Measurements from ENCODE around the gene PCSK7. TPM values are rescaled to one million over a fixed set of nuclear protein-coding genes. Genes with fewer than 3 reads are reported as not detected.

PCSK7 gene
- total RNA-seq, 1 experiment from 2014 or later, result 30.0 TPM

DNA sequence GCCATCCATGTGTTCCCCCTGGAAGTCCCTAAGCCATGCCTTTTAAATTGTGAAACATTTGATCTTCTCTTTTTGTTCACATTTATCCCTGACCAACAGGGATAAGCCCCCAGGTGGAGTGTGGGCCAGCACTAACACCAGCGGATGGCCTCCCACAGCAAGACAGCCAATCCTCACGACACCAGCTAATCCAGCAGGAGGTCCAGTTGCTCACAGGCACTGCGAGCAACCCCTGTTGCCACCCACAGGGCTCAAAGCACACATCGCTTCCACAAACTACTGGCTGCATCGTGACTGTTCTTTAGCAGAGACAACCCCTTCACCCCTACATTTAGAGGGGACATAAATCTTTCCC lies 2.0 kb downstream of the PCSK7 start:
- Histone ChIP-seq H3K4me2 (ENCODE audit: low read length) (peak overlapping the region; percentile 92; the same call in 1 of the 2 replicates), H3K4me1 (ENCODE audit: control insufficient read depth in 1 of 2, insufficient read depth in 2 of 2, low read length in 2 of 2) (peaks cover 14 to 20% of the 10 kb centered on the region in 2 experiments; a peak in 3 of 4 replicates), H3K9me3 (ENCODE audit: control insufficient read depth in 1 of 2, insufficient read depth in 1 of 2, low read depth in 1 of 2, low read length in 2 of 2) (no peaks in the 10 kb centered on the region), H3K4me3 (replicated peaks in 1 of 2; ENCODE audit: low read depth in 1 of 2, low read length in 2 of 2) (no peak overlapping the region), H3K27ac (ENCODE audit: low read depth, low read length) (no peak overlapping the region), H3K36me3 (ENCODE audit: control insufficient read depth in 1 of 2, insufficient read depth in 2 of 2, low read length in 2 of 2) (peaks cover 9 to 12% of the 10 kb centered on the region in 2 experiments; a peak in 3 of 4 replicates), H2AFZ (ENCODE audit: low read depth, low read length, poor library complexity, severe bottlenecking) (no peak overlapping the region), H3K9ac (ENCODE audit: low read length) (no peak overlapping the region), H3K27me3 (ENCODE audit: insufficient read depth, low read length) (no peaks in the 10 kb centered on the region), H3K9me2 (ENCODE audit: insufficient read depth) (no peaks in the 10 kb centered on the region), H3K79me2 (ENCODE audit: insufficient read depth, low read length) (peaks cover 34% of the 10 kb centered on the region), H4K20me1 (ENCODE audit: insufficient read depth) (no peaks in the 10 kb centered on the region)
- ChIA-PET RAD21 (ENCODE audit: low non-redundant PET in 1 of 2, low total read pairs in 2 of 2, uncharacterized antibody in 2 of 2, unreplicated experiment in 2 of 2) (no interaction called here), CTCF (interaction anchor here (1.6 kb wide), 1 partner anchor 51 kb away, joined by 3 read pairs; the partner anchor contains the start of gene SIDT2), POLR2A (no interaction called here)
- ATAC-seq (no peak), DNase-seq (ENCODE audit: low read depth, low spot score) (no peak)
- TF ChIP-seq JUND (IDR thresholded peaks at IDR 0.05), result no peak
- no peak for TF ChIP-seq EZH2phosphoT487 (IDR thresholded peaks at IDR 0.05; ENCODE audit: borderline replicate concordance)
- no peak for TF ChIP-seq EZH2 (IDR thresholded peaks at IDR 0.05)
- no peak for TF ChIP-seq YY1 (IDR thresholded peaks at IDR 0.05; ENCODE audit: extremely low read depth, insufficient replicate concordance, low read depth, low read length)
- intact Hi-C loops (cut with micrococcal nuclease), result loop anchor here (5.0 kb wide), 1 partner anchor 438 kb away; the partner anchor contains the start of gene APOA5
- no TSS peak for BruUV-seq (replicated peaks)

GRCh38 chr11:117229411-117229810 lies 2.5 kb downstream of the PCSK7 start:
- RAD21 ChIA-PET (ENCODE audit: low non-redundant PET in 1 of 2, low total read pairs in 2 of 2, uncharacterized antibody in 2 of 2, unreplicated experiment in 2 of 2), result no interaction called here
- BruUV-seq (replicated peaks), result no TSS peak
- H3K36me3 ChIP-seq (ENCODE audit: control insufficient read depth in 1 of 2, insufficient read depth in 2 of 2, low read length in 2 of 2), result peaks cover 9 to 12% of the 10 kb centered on the region in 2 experiments; a peak in 3 of 4 replicates
- no peak for DNase-seq (ENCODE audit: low read depth, low spot score)
- intact Hi-C loops (cut with micrococcal nuclease), result loop anchor here (5.0 kb wide), 1 partner anchor 437 kb away; the partner anchor contains the start of gene APOA5
- no peak overlapping the region for H3K4me3 ChIP-seq (replicated peaks in 1 of 2; ENCODE audit: low read depth in 1 of 2, low read length in 2 of 2)
- peaks cover 14 to 20% of the 10 kb centered on the region in 2 experiments; a peak in 3 of 4 replicates for H3K4me1 ChIP-seq (ENCODE audit: control insufficient read depth in 1 of 2, insufficient read depth in 2 of 2, low read length in 2 of 2)
- peaks cover 34% of the 10 kb centered on the region for H3K79me2 ChIP-seq (ENCODE audit: insufficient read depth, low read length)
- CTCF ChIA-PET, result no interaction called here
- POLR2A ChIA-PET, result no interaction called here
- ATAC-seq, result no peak
- H3K4me2 ChIP-seq (ENCODE audit: low read length), result no peak overlapping the region
- no peak overlapping the region for H2AFZ ChIP-seq (ENCODE audit: low read depth, low read length, poor library complexity, severe bottlenecking)
- no peaks in the 10 kb centered on the region for H3K9me2 ChIP-seq (ENCODE audit: insufficient read depth)
- H4K20me1 ChIP-seq (ENCODE audit: insufficient read depth), result no peaks in the 10 kb centered on the region
- TF ChIP-seq CBX3 (IDR thresholded peaks at IDR 0.05; ENCODE audit: low read depth) (no peak), SIN3A (IDR thresholded peaks at IDR 0.05; ENCODE audit: low read depth) (no peak), JUND (IDR thresholded peaks at IDR 0.05) (no peak), REST (IDR thresholded peaks at IDR 0.05; ENCODE audit: low read depth) (no peak), POLR2A (IDR thresholded peaks at IDR 0.05; ENCODE audit: borderline replicate concordance, extremely low read depth, insufficient read depth, insufficient read length) (no peak), SP1 (IDR thresholded peaks at IDR 0.05; ENCODE audit: low read depth) (no peak), EZH2phosphoT487 (IDR thresholded peaks at IDR 0.05; ENCODE audit: borderline replicate concordance) (no peak), EZH2 (IDR thresholded peaks at IDR 0.05) (no peak)
- TF ChIP-seq, protein P1, sequence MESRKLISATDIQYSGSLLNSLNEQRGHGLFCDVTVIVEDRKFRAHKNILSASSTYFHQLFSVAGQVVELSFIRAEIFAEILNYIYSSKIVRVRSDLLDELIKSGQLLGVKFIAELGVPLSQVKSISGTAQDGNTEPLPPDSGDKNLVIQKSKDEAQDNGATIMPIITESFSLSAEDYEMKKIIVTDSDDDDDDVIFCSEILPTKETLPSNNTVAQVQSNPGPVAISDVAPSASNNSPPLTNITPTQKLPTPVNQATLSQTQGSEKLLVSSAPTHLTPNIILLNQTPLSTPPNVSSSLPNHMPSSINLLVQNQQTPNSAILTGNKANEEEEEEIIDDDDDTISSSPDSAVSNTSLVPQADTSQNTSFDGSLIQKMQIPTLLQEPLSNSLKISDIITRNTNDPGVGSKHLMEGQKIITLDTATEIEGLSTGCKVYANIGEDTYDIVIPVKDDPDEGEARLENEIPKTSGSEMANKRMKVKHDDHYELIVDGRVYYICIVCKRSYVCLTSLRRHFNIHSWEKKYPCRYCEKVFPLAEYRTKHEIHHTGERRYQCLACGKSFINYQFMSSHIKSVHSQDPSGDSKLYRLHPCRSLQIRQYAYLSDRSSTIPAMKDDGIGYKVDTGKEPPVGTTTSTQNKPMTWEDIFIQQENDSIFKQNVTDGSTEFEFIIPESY (IDR thresholded peaks at IDR 0.05; ENCODE audit: extremely low read depth, insufficient replicate concordance, low read length), result no peak
- H3K27me3 ChIP-seq (ENCODE audit: insufficient read depth, low read length), result no peaks in the 10 kb centered on the region
- no peak overlapping the region for H3K27ac ChIP-seq (ENCODE audit: low read depth, low read length)
- H3K9ac ChIP-seq (ENCODE audit: low read length), result no peak overlapping the region
- no peaks in the 10 kb centered on the region for H3K9me3 ChIP-seq (ENCODE audit: control insufficient read depth in 1 of 2, insufficient read depth in 1 of 2, low read depth in 1 of 2, low read length in 2 of 2)
